Hepatocyte (in vitro differentiated cells): ENCODE results near the gene LARP1.

Experiments used
- CTCF ChIP-seq: fragments of 200-600 bp; sonication (generic); IDR thresholded peaks from 2 replicates; pipeline ENCODE4 v1.5.1; 2016; ENCODE audit warnings: antibody characterized with exemption, mild to moderate bottlenecking; ENCODE audit not compliant: poor library complexity
- EZH2 ChIP-seq: fragments of 200-600 bp; sonication (generic); IDR thresholded peaks from 2 replicates; pipeline ENCODE4 v1.6.1; 2016; ENCODE audit warnings: antibody characterized with exemption, mild to moderate bottlenecking, borderline replicate concordance
- EZH2phosphoT487 ChIP-seq: fragments of 200-600 bp; sonication (generic); IDR thresholded peaks from one replicate; pipeline ENCODE4 v1.6.1; 2018; ENCODE audit warnings: antibody characterized with exemption, mild to moderate bottlenecking, low read depth, moderate library complexity; ENCODE audit not compliant: unreplicated experiment, severe bottlenecking

- TF ChIP-seq CTCF (no peak), EZH2phosphoT487 (no peak), EZH2 (no peak)
Measured at GRCh38 chr5:154801083-154801482, 45.9 kb downstream of the LARP1 start.
